GM12878 (cell line): ENCODE data around the gene PLXNA4. TPM values are rescaled to one million over a fixed set of nuclear protein-coding genes. Genes with fewer than 3 reads are reported as not detected.

Source experiments
- ATAC-seq: fragments of 200-7000 bp; cut with Tn5 transposase; 3 replicates; pipeline ENCODE4 v1.9.1; 2020; ENCODE audit warnings: mild to moderate bottlenecking, moderate library complexity
- BruUV-seq: library from RNA; stranded (reverse); fragments of 400-500 nt; replicated peaks from 2 replicates; lab custom pipeline; 2021; lab: Mats Ljungman, UMichigan
- CTCF ChIA-PET: fragments of 300-600 bp; sonication (Branson Sonifier 250); formaldehyde crosslinking; extraction: SDS; loops from one replicate; lab custom pipeline; 2021; ENCODE audit warnings: inconsistent platforms; lab: Yijun Ruan, JAX
- POLR2A ChIA-PET: fragments of 350-600 bp; formaldehyde crosslinking; extraction: SDS; loops from one replicate; lab custom pipeline; 2021; ENCODE audit warnings: inconsistent platforms; lab: Charles Lee
- RAD21 ChIA-PET: fragments of 300-600 bp; sonication (Branson Sonifier 250); formaldehyde crosslinking; loops from one replicate; lab custom pipeline; 2023; ENCODE audit warnings: antibody characterized with exemption; ENCODE audit not compliant: unreplicated experiment; lab: Charles Lee
- SMC1A ChIA-PET: fragments of 300-600 bp; sonication (Branson Sonifier 250); formaldehyde crosslinking; loops from one replicate; lab custom pipeline; 2023; ENCODE audit not compliant: unreplicated experiment, uncharacterized antibody; lab: Charles Lee
- DNase-seq: peaks from one replicate; pipeline ENCODE4 v3.0.0-alpha.2; 2011; ENCODE audit warnings: low read depth, low spot score
- FAIRE-seq: peaks from 3 replicates; lab custom pipeline; 2011; peaks lifted over from hg19 to GRCh38; lab: Jason Lieb, UNC
- H2AFZ ChIP-seq: 2 replicates; pipeline ENCODE4 v1.6.0; 2011; ENCODE audit warnings: low read depth, low read length, control low read depth; ENCODE audit not compliant: control insufficient read depth
- H3K27ac ChIP-seq: 2 replicates; pipeline ENCODE4 v1.5.1; 2011; ENCODE audit warnings: control low read depth; ENCODE audit not compliant: control insufficient read depth, insufficient read depth
- H3K27me3 ChIP-seq, 2 experiments: replicated peaks in 1 of 2; 2 replicates each; pipeline versions ENCODE4 v1.6.0 to v1.6.1; 2011; ENCODE audit warnings: low read length in 1 of 2; ENCODE audit not compliant: control insufficient read depth in 2 of 2, insufficient read depth in 2 of 2
- H3K36me3 ChIP-seq, 2 experiments: 2 replicates each; pipeline ENCODE4 v1.5.1; 2011; ENCODE audit warnings: low read length in 1 of 2; ENCODE audit not compliant: control insufficient read depth in 2 of 2, insufficient read depth in 2 of 2
- H3K4me1 ChIP-seq: 2 replicates; pipeline ENCODE4 v1.6.1; 2011; ENCODE audit warnings: mild to moderate bottlenecking, low read length, moderate library complexity, mixed read lengths; ENCODE audit not compliant: control insufficient read depth, insufficient read depth
- H3K4me2 ChIP-seq: 2 replicates; pipeline ENCODE4 v1.6.0; 2011; ENCODE audit warnings: control low read depth; ENCODE audit not compliant: control insufficient read depth, insufficient read depth
- H3K4me3 ChIP-seq: fragments of 200-600 bp; sonication (generic); 2 replicates; pipeline ENCODE4 v1.5.1; 2016
- H3K79me2 ChIP-seq: 2 replicates; pipeline ENCODE4 v1.6.0; 2011; ENCODE audit warnings: low read length; ENCODE audit not compliant: control insufficient read depth, insufficient read depth
- H3K9ac ChIP-seq: 2 replicates; pipeline ENCODE4 v1.8.0; 2011; ENCODE audit warnings: low read length, control low read depth, mixed read lengths; ENCODE audit not compliant: control insufficient read depth, insufficient read depth
- H3K9me3 ChIP-seq: replicated peaks from 3 replicates; pipeline ENCODE4 v1.5.1; 2011; ENCODE audit warnings: mild to moderate bottlenecking, low read length; ENCODE audit not compliant: control insufficient read depth, insufficient read depth
- H4K20me1 ChIP-seq: 2 replicates; pipeline ENCODE4 v1.6.0; 2011; ENCODE audit not compliant: control insufficient read depth, insufficient read depth
- ATF2 ChIP-seq: IDR thresholded peaks from 2 replicates; pipeline ENCODE4 v1.6.1; 2012; ENCODE audit warnings: low read length, inconsistent platforms
- BCL3 ChIP-seq: IDR thresholded peaks from 2 replicates; pipeline ENCODE4 v1.6.1; 2011; ENCODE audit warnings: borderline replicate concordance, low read depth, mild to moderate bottlenecking, moderate library complexity, low read length; ENCODE audit not compliant: insufficient read depth, poor library complexity, severe bottlenecking
- BCLAF1 ChIP-seq: fragments of 450-650 bp; IDR thresholded peaks from 2 replicates; pipeline ENCODE4 v1.6.1; 2017; ENCODE audit warnings: antibody characterized with exemption, mild to moderate bottlenecking, moderate library complexity
- EED ChIP-seq: sonication (generic); IDR thresholded peaks from 2 replicates; pipeline ENCODE4 v1.6.1; 2016; ENCODE audit warnings: antibody characterized with exemption, low read depth
- FOXK2 ChIP-seq: fragments of 450-650 bp; IDR thresholded peaks from 2 replicates; pipeline ENCODE4 v1.6.1; 2017; ENCODE audit warnings: mild to moderate bottlenecking, moderate library complexity
- GABPA ChIP-seq: IDR thresholded peaks from 2 replicates; pipeline ENCODE4 v1.6.1; 2014; ENCODE audit warnings: antibody characterized with exemption, low read depth, mild to moderate bottlenecking, inconsistent platforms
- IRF4 ChIP-seq: IDR thresholded peaks from 2 replicates; pipeline ENCODE4 v1.6.1; 2011; ENCODE audit warnings: low read depth, low read length
- PBX3 ChIP-seq: IDR thresholded peaks from 2 replicates; pipeline ENCODE4 v1.6.1; 2011; ENCODE audit warnings: mild to moderate bottlenecking, low read depth, low read length, moderate library complexity; ENCODE audit not compliant: insufficient replicate concordance
- REST ChIP-seq: IDR thresholded peaks from 2 replicates; pipeline ENCODE4 v1.6.1; 2012; ENCODE audit warnings: mild to moderate bottlenecking, low read depth, low read length
- SREBF1 ChIP-seq: IDR thresholded peaks from 2 replicates; pipeline ENCODE4 v1.6.1; 2012; ENCODE audit warnings: mild to moderate bottlenecking, low read length
- TCF12 ChIP-seq: IDR thresholded peaks from 2 replicates; pipeline ENCODE4 v1.6.1; 2011; ENCODE audit warnings: low read depth, mild to moderate bottlenecking, low read length
- WGBS: methylation state at CpG from one replicate; pipeline ENCODE4 v1.1.6; 2016; ENCODE audit warnings: low lambda C conversion rate; ENCODE audit not compliant: insufficient replicate concordance, insufficient coverage; ENCODE audit errors: missing lambda C conversion rate; 5-methylcytosine and 5-hydroxymethylcytosine counted together
- in situ Hi-C: fragments of 300-500 bp; cut with MboI; formaldehyde crosslinking; loops from 9 replicates; pipeline ENCODE4 v1.14.3; 2018; ENCODE audit warnings: mixed read lengths
- intact Hi-C: fragments of 100-400 bp; cut with micrococcal nuclease; formaldehyde crosslinking; loops from one replicate; pipeline ENCODE4 v1.14.2; 2022; ENCODE audit not compliant: unreplicated experiment
- polyA plus RNA-seq, 11 experiments: library from polyadenylated mRNA; depleted of rRNA in 4 of 11; unstranded in 6 of 11; stranded (reverse) in 5 of 11; fragments of >200 nt; fragmentation: Nextera tagmentation in 4 of 11; fragmentation: Illumina TruSeq in 1 of 11; extraction: Ambion mirVana in 4 of 11; extraction: Trizol in 1 of 11; gene quantifications; 1 replicate in 1 of 11; 2 replicates in 10 of 11; pipeline versions ENCODE4 v1.2.1 to v1.2.3, GENCODE V29; 2011 to 2016; ENCODE audit warnings: inconsistent platforms in 2 of 11, missing spikeins in 2 of 11, low read depth in 1 of 11
- total RNA-seq, 4 experiments: library from RNA; depleted of rRNA in 3 of 4; stranded (reverse); fragments of >200 nt in 3 of 4; fragmentation: Illumina TruSeq in 1 of 4; extraction: Trizol in 1 of 4; gene quantifications; 2 replicates each; pipeline versions ENCODE4 v1.2.1 to v1.2.3, GENCODE V29; 2013 to 2021

The PLXNA4 gene
- total and polyA plus RNA-seq, 10 of the 15 experiments (the other 5 are each of a cell fraction or from before 2014, with no cell fraction given): 0.03 TPM; not detected in 9

DNA sequence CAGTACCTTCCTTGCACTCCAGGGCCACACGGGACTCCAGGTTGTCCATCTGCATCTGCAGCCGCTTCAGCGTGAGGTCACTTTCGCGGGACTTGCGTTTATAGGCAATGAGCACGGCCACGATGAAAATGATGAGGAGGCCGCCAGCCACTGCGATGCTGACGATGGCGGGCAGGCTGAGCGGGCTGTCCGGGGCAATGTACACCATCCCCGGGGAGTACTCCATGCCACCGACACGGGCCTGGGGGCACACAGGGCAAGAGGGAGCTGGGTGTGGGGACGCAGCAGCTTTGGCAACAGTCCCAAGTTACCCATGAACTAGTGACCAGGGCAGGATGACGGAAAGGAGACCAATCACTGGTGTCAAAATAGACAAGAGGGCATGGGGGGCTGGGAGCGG lies 396.6 kb downstream of the PLXNA4 start:
- Histone ChIP-seq H2AFZ (no peak overlapping the region), H3K4me3 (no peak overlapping the region), H3K27me3 (no peaks in the 10 kb centered on the region), H3K4me2 (no peak overlapping the region), H3K9me3 (no peaks in the 10 kb centered on the region), H4K20me1 (no peaks in the 10 kb centered on the region), H3K4me1 (no peaks in the 10 kb centered on the region), H3K27ac (no peak overlapping the region), H3K36me3 (no peaks in the 10 kb centered on the region), H3K79me2 (no peaks in the 10 kb centered on the region), H3K9ac (no peak overlapping the region)
- CTCF ChIA-PET: no interaction called here
- FAIRE-seq: no peak
- TF ChIP-seq IRF4 (no peak), REST (no peak), FOXK2 (no peak), GABPA (no peak), PBX3 (no peak), ATF2 (no peak), TCF12 (no peak), SREBF1 (no peak), BCL3 (no peak), EED (no peak), BCLAF1 (no peak)
- in situ Hi-C loops (no loop called here), intact Hi-C loops (no loop called here)
- SMC1A ChIA-PET: no interaction called here
- DNase-seq: no peak
- RAD21 ChIA-PET: no interaction called here
- ATAC-seq: no peak
- POLR2A ChIA-PET: no interaction called here
- no TSS peak for BruUV-seq
- 72% methylated on average over 18 of the region's 20 CpGs for WGBS
